ENCODE results near the gene DCC.

DNA sequence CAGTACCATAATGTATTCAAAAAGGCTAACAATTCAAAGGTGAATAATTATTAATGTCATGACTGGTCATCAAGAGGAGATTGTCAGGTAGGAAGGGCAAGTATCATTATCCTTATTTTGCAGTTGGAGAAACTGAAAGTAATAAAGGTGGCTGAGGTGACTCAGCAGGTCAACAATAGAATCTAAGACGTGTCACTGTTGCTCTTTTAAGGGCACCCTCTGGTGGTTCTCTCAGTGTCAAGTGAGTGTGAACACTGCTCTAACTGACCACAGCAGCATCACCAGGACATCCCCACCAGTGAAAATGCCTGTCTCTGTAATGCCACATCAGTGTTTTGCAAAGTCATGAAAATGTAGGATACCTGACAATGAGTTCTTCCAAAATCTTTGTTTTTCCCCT, 69.7 kb downstream of the DCC start:
- TF ChIP-seq GATA2 (IDR thresholded peaks at IDR 0.05; ENCODE audit: low read depth, low read length) (no peak), GATA3 (IDR thresholded peaks at IDR 0.05; ENCODE audit: low read depth, low read length) (no peak)
